Suppressor macrophage treated with lipopolysaccharide for 4 hours (primary cell): ENCODE results near the gene FAM13B.
A peak's percentile ranks its signal among the peaks of the same experiment; 100 is the strongest.

Source experiments
- DNase-seq: peaks from one replicate; pipeline ENCODE4 v3.0.0-alpha.2; 2020

Gene FAM13B

DNA sequence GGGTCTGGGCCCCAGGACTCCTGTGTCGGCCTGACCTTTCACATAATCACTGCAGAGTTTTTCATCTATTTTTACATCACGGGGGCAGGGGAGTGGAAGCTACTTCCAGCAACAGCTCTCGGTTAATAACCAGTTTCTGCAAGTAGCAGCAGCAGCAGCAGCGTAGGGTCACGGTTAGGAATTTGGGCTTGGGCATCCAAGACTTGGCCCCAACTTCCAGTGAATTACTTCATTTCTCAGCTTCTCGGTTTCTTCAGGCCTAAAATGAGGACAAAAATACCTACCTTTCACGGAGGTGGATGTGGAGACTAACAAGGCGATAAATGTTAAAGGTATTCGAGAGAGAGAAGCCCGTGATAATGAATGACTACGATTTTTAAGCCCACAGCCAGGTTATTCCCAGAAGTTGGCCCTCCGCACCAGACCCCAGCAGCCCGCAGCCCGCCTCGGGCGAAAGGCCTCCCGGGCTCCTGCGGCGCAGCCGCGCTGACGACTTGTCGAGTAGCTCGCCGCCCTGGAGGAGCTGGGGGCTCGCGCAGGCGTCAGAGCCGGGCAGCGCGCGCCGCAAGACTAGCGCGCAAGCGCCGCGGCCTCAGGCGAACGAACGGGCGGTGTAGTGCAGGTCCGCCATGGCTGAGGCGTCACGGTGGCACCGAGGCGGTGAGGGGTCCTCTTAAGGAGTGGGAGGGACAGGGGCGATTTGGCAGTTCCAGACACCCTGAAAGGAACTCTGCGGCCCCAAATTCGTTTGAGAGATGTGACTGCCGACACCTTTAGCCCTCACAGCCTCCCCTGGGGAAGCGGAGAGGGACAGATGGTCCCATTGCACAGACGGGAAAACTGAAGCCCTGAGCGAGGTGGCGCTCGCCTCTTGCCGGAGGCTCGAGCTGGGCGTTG is 143.8 kb downstream of the FAM13B start, which contains the start of gene PKD2L2:
TSS of gene PKD2L2 (plus strand) at position 595 of the 897 bp plus-strand sequence. CDS start at position 630, 35 bp downstream.
- peak; percentile 91 for DNase-seq

DNA sequence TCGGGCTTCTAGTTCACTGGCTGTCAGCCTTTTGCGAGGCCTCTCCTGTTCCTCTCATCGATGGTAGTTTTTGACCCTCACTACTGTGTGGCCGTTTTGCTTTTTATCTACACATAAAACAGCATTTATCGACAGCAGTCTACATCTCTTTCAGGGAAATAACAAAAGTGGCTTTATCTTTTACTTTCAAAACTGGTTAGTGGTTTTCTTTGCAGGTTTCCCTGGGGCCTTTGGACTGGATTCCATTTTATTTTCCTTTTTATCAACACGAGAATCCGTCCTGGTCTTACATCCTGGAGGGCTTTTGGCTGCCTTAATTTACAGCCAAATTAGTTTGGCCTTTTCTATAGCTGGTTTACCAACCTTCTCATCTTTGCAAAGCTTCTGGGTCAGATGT is 144.4 kb downstream of the FAM13B start:
- peak; percentile 7 for DNase-seq
